A673 (cell line): ENCODE data around the gene IQCN. TPM values are rescaled to one million over a fixed set of nuclear protein-coding genes. Genes with fewer than 3 reads are reported as not detected.

Experiments used
- BruUV-seq: library from RNA; stranded (reverse); fragments of 400-500 nt; replicated peaks from 2 replicates; lab custom pipeline; 2021; lab: Mats Ljungman, UMichigan
- CTCF ChIA-PET: fragments of 300-600 bp; sonication (Branson Sonifier 250); formaldehyde crosslinking; loops from one replicate; lab custom pipeline; 2022; ENCODE audit warnings: antibody characterized with exemption; lab: Charles Lee
- POLR2A ChIA-PET: fragments of 300-600 bp; sonication (Branson Sonifier 250); formaldehyde crosslinking; loops from one replicate; lab custom pipeline; 2022; ENCODE audit warnings: antibody characterized with exemption; ENCODE audit not compliant: low non-redundant PET; lab: Charles Lee
- DNase-seq: peaks from one replicate; pipeline ENCODE4 v3.0.0-alpha.2; 2015; ENCODE audit warnings: low spot score
- H3K27ac ChIP-seq: fragments of 200-600 bp; sonication (generic); 2 replicates; pipeline ENCODE4 v1.5.1; 2016; ENCODE audit warnings: mixed run types, low read depth, mild to moderate bottlenecking, mixed read lengths, antibody characterized with exemption, low read length; ENCODE audit not compliant: poor library complexity, severe bottlenecking
- H3K27me3 ChIP-seq: fragments of 200-600 bp; sonication (generic); replicated peaks from 2 replicates; pipeline ENCODE4 v1.6.1; 2017; ENCODE audit warnings: mixed run types, low read depth, mild to moderate bottlenecking, mixed read lengths, antibody characterized with exemption, low read length; ENCODE audit not compliant: insufficient read depth, poor library complexity
- H3K36me3 ChIP-seq: fragments of 200-600 bp; sonication (generic); 2 replicates; pipeline ENCODE4 v1.6.1; 2016; ENCODE audit warnings: mixed run types, mild to moderate bottlenecking, mixed read lengths, antibody characterized with exemption, low read length; ENCODE audit not compliant: insufficient read depth, poor library complexity, severe bottlenecking
- H3K4me1 ChIP-seq: fragments of 200-600 bp; sonication (generic); 2 replicates; pipeline ENCODE4 v1.6.1; 2017; ENCODE audit warnings: mixed run types, mild to moderate bottlenecking, mixed read lengths, antibody characterized with exemption, low read length; ENCODE audit not compliant: insufficient read depth, poor library complexity, severe bottlenecking
- H3K4me3 ChIP-seq: fragments of 200-600 bp; sonication (generic); 2 replicates; pipeline ENCODE4 v1.5.1; 2016; ENCODE audit warnings: low read depth, mixed run types, mild to moderate bottlenecking, mixed read lengths, low read length; ENCODE audit not compliant: poor library complexity, severe bottlenecking
- H3K9me3 ChIP-seq: fragments of 200-600 bp; sonication (generic); 2 replicates; pipeline ENCODE4 v1.6.1; 2016; ENCODE audit warnings: mixed run types, low read depth, mild to moderate bottlenecking, mixed read lengths, antibody characterized with exemption, low read length; ENCODE audit not compliant: poor library complexity, severe bottlenecking
- EZH2 ChIP-seq: fragments of 200-600 bp; sonication (generic); IDR thresholded peaks from 2 replicates; pipeline ENCODE4 v1.6.1; 2017; ENCODE audit warnings: borderline replicate concordance, low read depth, mild to moderate bottlenecking, mixed read lengths, antibody characterized with exemption, low read length; ENCODE audit not compliant: poor library complexity, severe bottlenecking
- intact Hi-C: fragments of 100-400 bp; cut with micrococcal nuclease; formaldehyde crosslinking; loops from one replicate; pipeline ENCODE4 v1.10.0; 2022; ENCODE audit not compliant: unreplicated experiment
- total RNA-seq: library from RNA; stranded (reverse); gene quantifications from 2 replicates; pipeline ENCODE4 v1.2.3, GENCODE V29; 2021
- TF ChIP-seq, protein P1 (sequence below): fragments of 300-800, 200-600 bp; sonication (generic); conservative IDR thresholded peaks from 2 replicates; pipeline ENCODE4 v1.5.1; 2017; ENCODE audit warnings: low read depth, mild to moderate bottlenecking, antibody characterized with exemption, low read length, moderate library complexity, mixed read lengths

Gene IQCN
- total RNA-seq, 1 experiment from 2014 or later, result 10.2 TPM

DNA sequence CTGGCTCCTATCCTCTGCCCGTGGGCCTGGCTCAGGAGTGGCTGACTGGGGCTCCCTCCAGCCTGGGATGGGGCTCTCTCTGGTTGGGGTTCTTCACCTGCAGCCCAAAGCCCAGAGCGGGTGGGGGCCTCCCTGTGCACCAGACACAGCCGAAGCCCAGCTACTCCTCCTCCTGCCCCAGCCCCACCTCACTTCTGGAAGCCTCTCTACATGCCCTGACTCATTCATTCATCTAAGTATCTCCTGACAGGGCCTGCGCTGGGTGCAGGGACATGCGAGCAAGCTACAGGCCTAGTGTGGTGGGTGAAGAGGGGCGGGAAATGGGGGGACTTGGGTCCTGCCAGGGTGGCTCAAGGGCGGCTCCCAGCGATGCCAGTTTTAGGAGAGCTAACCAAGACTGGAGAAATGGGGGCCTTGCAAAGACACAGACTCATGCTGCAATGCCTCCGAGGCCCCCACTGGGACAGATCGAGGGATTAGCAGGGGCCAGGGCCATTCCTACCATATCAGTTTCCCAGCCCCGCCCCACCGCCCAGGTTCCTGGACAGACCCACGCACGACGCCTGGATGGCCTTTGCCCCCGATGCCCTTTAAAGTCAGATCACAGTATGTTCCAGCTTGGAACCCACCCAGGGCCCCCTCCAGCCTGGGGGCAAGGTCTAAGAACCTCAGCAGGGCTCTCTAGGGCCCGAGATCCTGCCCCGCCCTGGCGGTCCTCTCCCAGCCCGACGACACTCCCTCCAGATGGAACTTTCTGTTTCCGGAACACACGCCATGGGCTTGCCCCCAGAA, 36.1 kb upstream of the IQCN start:
- no peaks in the 10 kb centered on the region for H3K9me3 ChIP-seq

DNA sequence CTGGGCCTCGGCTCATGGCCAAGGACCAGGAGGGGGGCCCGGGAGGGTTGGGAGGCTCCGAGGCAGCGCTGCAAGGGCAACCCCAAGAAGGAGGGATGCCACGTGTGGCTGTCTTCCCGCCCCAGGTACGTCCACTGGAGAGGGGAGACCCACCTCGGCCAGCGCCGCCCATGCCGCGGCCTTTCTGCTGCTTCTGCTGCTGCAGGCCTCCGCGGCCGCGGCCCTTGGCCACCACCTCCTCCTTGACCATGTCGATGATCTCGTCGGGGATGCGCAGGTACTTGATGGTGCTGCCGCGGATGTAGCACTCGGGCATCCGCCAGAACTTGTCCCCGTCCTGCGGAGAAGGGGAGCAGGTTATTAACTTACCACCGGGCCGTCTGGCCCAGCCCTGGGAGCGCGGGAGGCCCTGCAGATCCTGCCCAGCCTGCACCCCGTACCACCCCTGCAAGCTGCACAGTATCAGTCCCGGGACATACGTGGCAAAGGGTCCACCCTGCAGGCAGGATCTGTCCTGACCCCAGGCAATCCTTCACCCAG, 35.3 kb upstream of the IQCN start:
- no TSS peak for BruUV-seq
- Histone ChIP-seq H3K4me1 (peaks cover 9% of the 10 kb centered on the region), H3K27me3 (no peaks in the 10 kb centered on the region), H3K9me3 (no peaks in the 10 kb centered on the region), H3K4me3 (no peak overlapping the region), H3K36me3 (peaks cover 47% of the 10 kb centered on the region), H3K27ac (no peak overlapping the region)
- CTCF ChIA-PET, result no interaction called here
- intact Hi-C loops, result no loop called here
- POLR2A ChIA-PET, result no interaction called here
- TF ChIP-seq, protein P1, sequence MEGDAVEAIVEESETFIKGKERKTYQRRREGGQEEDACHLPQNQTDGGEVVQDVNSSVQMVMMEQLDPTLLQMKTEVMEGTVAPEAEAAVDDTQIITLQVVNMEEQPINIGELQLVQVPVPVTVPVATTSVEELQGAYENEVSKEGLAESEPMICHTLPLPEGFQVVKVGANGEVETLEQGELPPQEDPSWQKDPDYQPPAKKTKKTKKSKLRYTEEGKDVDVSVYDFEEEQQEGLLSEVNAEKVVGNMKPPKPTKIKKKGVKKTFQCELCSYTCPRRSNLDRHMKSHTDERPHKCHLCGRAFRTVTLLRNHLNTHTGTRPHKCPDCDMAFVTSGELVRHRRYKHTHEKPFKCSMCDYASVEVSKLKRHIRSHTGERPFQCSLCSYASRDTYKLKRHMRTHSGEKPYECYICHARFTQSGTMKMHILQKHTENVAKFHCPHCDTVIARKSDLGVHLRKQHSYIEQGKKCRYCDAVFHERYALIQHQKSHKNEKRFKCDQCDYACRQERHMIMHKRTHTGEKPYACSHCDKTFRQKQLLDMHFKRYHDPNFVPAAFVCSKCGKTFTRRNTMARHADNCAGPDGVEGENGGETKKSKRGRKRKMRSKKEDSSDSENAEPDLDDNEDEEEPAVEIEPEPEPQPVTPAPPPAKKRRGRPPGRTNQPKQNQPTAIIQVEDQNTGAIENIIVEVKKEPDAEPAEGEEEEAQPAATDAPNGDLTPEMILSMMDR, result no peak
- no peak for TF ChIP-seq EZH2
- no peak for DNase-seq

More for the DNA sequence above, 36.1 kb upstream of the IQCN start:
- Histone ChIP-seq H3K4me1 (peaks cover 2% of the 10 kb centered on the region), H3K27me3 (no peaks in the 10 kb centered on the region), H3K36me3 (peaks cover 51% of the 10 kb centered on the region), H3K27ac (no peak overlapping the region), H3K4me3 (no peak overlapping the region)
- CTCF ChIA-PET, result no interaction called here
- intact Hi-C loops, result no loop called here
- TF ChIP-seq EZH2, result no peak
- TF ChIP-seq, protein P1, result no peak
- no peak for DNase-seq
- BruUV-seq, result no TSS peak
- POLR2A ChIA-PET, result no interaction called here

DNA sequence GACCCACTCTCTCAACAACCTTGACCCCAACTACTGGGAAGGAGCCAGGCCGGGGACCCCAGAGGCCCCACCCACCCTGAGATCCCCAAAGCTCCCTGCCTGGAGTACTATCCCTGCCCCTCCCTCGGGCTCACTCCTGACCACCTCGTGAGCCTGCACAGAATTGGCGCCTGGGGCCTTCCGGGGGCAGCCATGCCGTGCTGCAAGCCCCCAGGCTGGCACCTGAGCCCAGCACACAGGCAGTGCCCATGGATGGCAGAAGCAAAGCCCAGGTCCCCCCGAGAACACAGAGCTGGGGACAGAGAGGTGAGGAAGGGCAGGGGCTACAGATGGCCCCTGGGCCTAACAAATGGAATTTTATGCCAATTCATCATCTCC, 34.7 kb upstream of the IQCN start:
- Histone ChIP-seq H3K9me3 (no peaks in the 10 kb centered on the region), H3K27ac (no peak overlapping the region), H3K4me3 (no peak overlapping the region), H3K27me3 (no peaks in the 10 kb centered on the region), H3K36me3 (peaks cover 41% of the 10 kb centered on the region), H3K4me1 (peaks cover 16% of the 10 kb centered on the region)
- BruUV-seq, result no TSS peak
- intact Hi-C loops, result no loop called here
- TF ChIP-seq, protein P1, result no peak
- no peak for TF ChIP-seq EZH2
- ChIA-PET POLR2A (no interaction called here), CTCF (no interaction called here)
- DNase-seq, result no peak
